Suprapubic skin (tissue), 3 donors: ENCODE results near the gene TARDBP.

Experiments
- POLR2AphosphoS5 ChIP-seq, 3 donors: sonication (generic); formaldehyde crosslinking; IDR thresholded peaks; one replicate each; pipeline ENCODE4 v1.6.1; 2017; ENCODE audit warnings: antibody characterized with exemption in 3 of 3
- TF ChIP-seq, protein P1 (sequence below), 2 donors: fragments of 200-600 bp in 1 of 2; fragments of 450-650 bp in 1 of 2; sonication (generic) in 1 of 2; IDR thresholded peaks; one replicate each; pipeline ENCODE4 v1.5.1; 2016 to 2019; ENCODE audit warnings: antibody characterized with exemption in 2 of 2, mild to moderate bottlenecking in 1 of 2, moderate library complexity in 1 of 2

DNA sequence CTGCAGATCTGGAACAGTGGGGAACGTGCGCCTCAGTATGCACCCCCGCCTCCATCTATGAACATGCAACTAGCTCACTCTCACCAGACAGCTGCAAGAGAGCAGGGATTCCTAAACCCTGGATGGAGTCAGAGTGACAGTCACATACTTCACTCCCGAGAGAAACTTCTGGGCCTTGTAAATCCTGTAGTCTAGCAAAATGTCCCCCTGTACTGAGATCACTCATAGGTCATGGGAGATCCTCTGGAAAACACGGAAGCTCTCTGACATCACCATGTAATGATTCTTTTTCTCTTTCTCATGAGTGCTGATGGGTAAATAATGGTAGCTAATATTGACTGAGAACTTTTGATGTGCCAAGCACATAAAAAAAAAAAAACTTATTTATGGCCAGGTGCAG, 23.4 kb upstream of the TARDBP start:
- no peak for TF ChIP-seq POLR2AphosphoS5 (IDR thresholded peaks at IDR 0.05)
- TF ChIP-seq, protein P1, sequence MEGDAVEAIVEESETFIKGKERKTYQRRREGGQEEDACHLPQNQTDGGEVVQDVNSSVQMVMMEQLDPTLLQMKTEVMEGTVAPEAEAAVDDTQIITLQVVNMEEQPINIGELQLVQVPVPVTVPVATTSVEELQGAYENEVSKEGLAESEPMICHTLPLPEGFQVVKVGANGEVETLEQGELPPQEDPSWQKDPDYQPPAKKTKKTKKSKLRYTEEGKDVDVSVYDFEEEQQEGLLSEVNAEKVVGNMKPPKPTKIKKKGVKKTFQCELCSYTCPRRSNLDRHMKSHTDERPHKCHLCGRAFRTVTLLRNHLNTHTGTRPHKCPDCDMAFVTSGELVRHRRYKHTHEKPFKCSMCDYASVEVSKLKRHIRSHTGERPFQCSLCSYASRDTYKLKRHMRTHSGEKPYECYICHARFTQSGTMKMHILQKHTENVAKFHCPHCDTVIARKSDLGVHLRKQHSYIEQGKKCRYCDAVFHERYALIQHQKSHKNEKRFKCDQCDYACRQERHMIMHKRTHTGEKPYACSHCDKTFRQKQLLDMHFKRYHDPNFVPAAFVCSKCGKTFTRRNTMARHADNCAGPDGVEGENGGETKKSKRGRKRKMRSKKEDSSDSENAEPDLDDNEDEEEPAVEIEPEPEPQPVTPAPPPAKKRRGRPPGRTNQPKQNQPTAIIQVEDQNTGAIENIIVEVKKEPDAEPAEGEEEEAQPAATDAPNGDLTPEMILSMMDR (IDR thresholded peaks at IDR 0.05): no peak
